ENCODE results near the gene SLC1A4.

DNA sequence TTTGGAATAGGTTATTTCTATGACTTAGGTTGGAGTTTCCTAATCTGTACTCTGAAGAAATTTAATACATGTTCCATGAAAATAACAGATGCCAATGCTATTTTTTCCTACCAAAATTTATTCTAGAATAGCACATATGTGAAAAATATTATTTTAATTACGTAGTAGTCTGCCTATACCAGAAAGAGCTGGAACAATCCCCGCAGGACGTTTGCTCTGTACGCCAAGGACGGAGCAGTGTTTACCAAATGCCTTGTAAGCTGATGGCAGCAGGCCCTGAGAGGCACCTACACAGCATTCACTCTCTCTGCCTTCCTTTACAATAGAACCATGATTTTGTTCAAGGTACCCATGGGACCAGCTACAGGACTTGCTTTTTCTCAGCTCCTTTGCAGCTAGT is 16.8 kb upstream of the SLC1A4 start:
- TF ChIP-seq POLR2A (IDR thresholded peaks at IDR 0.05) (no peak), POLR2AphosphoS5 (IDR thresholded peaks at IDR 0.05) (no peak)
- TF ChIP-seq, protein P1, sequence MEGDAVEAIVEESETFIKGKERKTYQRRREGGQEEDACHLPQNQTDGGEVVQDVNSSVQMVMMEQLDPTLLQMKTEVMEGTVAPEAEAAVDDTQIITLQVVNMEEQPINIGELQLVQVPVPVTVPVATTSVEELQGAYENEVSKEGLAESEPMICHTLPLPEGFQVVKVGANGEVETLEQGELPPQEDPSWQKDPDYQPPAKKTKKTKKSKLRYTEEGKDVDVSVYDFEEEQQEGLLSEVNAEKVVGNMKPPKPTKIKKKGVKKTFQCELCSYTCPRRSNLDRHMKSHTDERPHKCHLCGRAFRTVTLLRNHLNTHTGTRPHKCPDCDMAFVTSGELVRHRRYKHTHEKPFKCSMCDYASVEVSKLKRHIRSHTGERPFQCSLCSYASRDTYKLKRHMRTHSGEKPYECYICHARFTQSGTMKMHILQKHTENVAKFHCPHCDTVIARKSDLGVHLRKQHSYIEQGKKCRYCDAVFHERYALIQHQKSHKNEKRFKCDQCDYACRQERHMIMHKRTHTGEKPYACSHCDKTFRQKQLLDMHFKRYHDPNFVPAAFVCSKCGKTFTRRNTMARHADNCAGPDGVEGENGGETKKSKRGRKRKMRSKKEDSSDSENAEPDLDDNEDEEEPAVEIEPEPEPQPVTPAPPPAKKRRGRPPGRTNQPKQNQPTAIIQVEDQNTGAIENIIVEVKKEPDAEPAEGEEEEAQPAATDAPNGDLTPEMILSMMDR (IDR thresholded peaks at IDR 0.05): no peak

Measured in breast epithelium (tissue), 3 donors.